A204.1 (cell line): ENCODE measurements around the gene LRFN2.

Source experiments
- FAIRE-seq: peaks from 2 replicates; lab custom pipeline; 2012; peaks lifted over from hg19 to GRCh38; lab: Jason Lieb, UNC

The LRFN2 gene

GRCh38 chr6:40587240-40588069 lies at the start of gene LRFN2:
Gene LRFN2, minus strand, starts transcription at chr6:40587364.
- no peak for FAIRE-seq

- FAIRE-seq, result no peak
Measured at GRCh38 chr6:40634429-40634828, 47.3 kb upstream of the LRFN2 start.

GRCh38 chr6:40631744-40632143 lies 44.6 kb upstream of the LRFN2 start:
- FAIRE-seq, result no peak

- no peak for FAIRE-seq
Measured at GRCh38 chr6:40630488-40630887, 43.3 kb upstream of the LRFN2 start.

GRCh38 chr6:40630051-40630450 lies 42.9 kb upstream of the LRFN2 start:
- no peak for FAIRE-seq

- no peak for FAIRE-seq
Measured at GRCh38 chr6:40629463-40629862, 42.3 kb upstream of the LRFN2 start.

GRCh38 chr6:40627316-40627715 lies 40.2 kb upstream of the LRFN2 start:
- no peak for FAIRE-seq

GRCh38 chr6:40626886-40627285 lies 39.7 kb upstream of the LRFN2 start:
- no peak for FAIRE-seq

GRCh38 chr6:40623932-40624331 lies 36.8 kb upstream of the LRFN2 start:
- no peak for FAIRE-seq

- no peak for FAIRE-seq
Measured at GRCh38 chr6:40623178-40623577, 36.0 kb upstream of the LRFN2 start.

GRCh38 chr6:40620574-40621240 lies 33.5 kb upstream of the LRFN2 start:
- no peak for FAIRE-seq

GRCh38 chr6:40614671-40615070 lies 27.5 kb upstream of the LRFN2 start:
- FAIRE-seq, result no peak

GRCh38 chr6:40611912-40612311 lies 24.7 kb upstream of the LRFN2 start:
- no peak for FAIRE-seq

GRCh38 chr6:40611434-40611833 lies 24.3 kb upstream of the LRFN2 start:
- FAIRE-seq, result no peak

- FAIRE-seq, result no peak
Measured at GRCh38 chr6:40610229-40610628, 23.1 kb upstream of the LRFN2 start.

GRCh38 chr6:40606981-40607380 lies 19.8 kb upstream of the LRFN2 start:
- no peak for FAIRE-seq

- no peak for FAIRE-seq
Measured at GRCh38 chr6:40606526-40606925, 19.4 kb upstream of the LRFN2 start.

- FAIRE-seq, result no peak
Measured at GRCh38 chr6:40604082-40604481, 16.9 kb upstream of the LRFN2 start.

GRCh38 chr6:40599555-40599954 lies 12.4 kb upstream of the LRFN2 start:
- FAIRE-seq, result no peak

- FAIRE-seq, result no peak
Measured at GRCh38 chr6:40598516-40598915, 11.4 kb upstream of the LRFN2 start.

- no peak for FAIRE-seq
Measured at GRCh38 chr6:40597301-40597700, 10.1 kb upstream of the LRFN2 start.

GRCh38 chr6:40588480-40588879 lies 1.3 kb upstream of the LRFN2 start:
- no peak for FAIRE-seq

GRCh38 chr6:40588070-40588384 lies 863 bp upstream of the LRFN2 start:
- FAIRE-seq, result no peak
